ENCODE data around the gene CHST1.

The CHST1 gene

DNA sequence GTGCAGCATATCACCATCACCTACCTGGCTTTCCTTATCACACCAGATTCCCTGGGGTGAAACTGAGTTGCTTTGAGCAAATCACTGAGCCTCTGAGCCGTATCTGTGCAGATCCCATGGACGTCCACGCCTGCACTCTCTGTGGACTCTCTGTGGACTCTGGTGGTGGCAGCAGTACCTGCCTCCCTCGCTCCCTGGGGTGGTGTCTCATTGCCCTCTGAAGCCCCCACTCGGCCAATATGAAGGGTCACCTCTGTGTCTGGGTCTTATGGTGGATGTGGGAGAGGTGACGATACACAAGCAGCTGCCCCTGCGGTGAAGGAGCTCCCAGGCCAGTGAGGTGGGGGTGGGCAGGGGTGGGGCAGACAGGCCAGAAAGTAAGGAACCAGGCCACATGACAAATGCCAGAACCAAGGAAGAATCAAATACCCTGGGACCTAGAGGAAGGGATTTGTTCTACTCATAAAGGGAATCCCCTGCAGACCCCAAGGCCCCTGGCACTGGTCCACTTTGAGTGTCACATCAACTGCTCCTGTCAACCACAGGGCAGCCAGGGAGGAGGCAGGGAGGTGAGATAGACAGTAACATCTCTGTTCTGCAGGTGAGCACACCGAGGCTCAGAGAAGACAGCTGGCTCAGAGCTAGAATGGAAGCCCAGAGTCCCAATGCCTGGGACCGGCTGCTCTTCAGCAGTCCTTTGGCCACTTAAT is 9.2 kb upstream of the CHST1 start:
- DNase-seq (ENCODE audit: low read depth in 2 of 2) = no peak

DNA sequence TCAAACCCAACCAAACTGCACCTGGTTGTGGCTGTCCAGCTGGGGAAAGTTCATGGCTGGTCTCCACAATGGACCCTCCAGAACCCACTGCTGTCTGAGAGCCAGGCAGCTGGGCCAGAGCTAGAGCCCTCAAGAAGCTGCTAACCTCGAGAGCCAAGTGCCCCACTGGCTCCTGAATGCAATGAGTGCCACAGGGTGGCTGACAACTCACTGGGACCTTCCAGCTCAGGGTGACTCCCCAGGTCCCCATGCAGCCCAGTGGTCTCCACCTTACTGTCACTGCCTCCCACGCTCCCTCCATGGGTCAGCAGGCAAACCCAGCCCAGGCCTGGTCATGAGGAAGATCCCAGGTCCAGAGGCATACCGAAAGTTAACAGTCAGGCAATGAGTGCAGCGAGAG is 8.0 kb upstream of the CHST1 start:
- DNase-seq (ENCODE audit: low read depth in 2 of 2) = no peak

DNA sequence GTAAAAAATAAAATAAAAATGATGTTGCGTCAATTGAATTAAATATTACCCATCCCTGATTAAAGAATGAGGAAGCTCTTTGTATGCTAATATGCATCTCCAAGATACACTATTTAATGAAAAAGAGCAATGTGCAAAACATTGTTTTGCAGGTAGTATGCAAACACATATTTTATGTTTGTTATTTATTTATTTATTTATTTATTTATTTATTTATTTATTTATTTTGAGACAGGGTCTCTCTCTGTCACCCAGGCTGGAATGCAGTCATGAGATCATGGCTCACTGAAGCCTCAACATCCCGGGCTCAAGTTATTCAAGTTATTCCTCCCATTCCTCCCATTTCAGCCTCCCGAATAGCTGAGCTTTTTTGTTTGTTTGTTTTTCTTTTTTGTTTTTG is 7.2 kb upstream of the CHST1 start:
- DNase-seq (ENCODE audit: low read depth in 2 of 2) = no peak

DNA sequence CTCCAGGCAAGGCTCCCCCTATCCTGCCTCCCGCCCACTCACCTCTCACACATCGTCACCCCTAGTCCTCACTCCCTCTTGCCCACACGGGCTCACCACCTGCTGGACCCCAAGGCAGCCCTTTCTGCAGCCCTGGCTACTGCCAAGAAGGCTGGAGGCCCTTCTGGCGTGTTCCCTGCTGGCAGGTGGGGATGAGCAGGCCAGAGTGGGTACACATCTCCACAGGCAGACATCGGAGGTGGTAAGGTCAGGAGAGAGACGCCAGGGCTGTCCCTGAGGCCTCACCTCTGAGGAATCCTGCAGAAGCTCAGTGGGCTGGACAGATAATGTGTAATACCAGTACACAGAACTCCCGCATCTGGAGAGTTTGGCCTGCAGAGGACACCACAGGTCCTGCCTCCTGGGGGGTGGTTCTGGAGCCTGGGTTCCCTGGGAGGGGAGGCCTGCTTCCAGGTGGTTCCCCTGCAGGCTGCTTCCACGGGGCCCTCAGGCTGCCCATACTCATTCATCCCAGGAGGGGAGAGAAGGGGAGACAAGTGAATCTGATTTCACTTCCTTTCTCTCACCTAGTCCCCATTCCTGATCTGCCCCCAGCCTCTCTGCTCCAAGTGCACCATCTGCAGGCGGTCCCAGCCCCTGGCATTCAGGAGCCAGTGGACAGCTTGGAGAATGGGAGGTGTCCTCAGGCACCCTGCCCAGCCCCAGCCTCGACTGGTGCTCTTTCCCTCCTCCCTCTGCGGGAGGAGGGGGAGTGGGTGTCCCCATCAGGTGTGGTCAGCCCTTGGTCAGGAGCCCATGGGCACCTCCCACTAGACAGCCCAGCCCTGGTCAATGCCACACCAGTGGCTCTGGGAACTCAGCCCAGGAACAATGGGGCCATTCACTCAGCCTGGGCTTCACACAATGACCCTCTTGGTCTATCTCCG is 6.1 kb upstream of the CHST1 start:
- no peak for DNase-seq (ENCODE audit: low read depth in 2 of 2)

DNA sequence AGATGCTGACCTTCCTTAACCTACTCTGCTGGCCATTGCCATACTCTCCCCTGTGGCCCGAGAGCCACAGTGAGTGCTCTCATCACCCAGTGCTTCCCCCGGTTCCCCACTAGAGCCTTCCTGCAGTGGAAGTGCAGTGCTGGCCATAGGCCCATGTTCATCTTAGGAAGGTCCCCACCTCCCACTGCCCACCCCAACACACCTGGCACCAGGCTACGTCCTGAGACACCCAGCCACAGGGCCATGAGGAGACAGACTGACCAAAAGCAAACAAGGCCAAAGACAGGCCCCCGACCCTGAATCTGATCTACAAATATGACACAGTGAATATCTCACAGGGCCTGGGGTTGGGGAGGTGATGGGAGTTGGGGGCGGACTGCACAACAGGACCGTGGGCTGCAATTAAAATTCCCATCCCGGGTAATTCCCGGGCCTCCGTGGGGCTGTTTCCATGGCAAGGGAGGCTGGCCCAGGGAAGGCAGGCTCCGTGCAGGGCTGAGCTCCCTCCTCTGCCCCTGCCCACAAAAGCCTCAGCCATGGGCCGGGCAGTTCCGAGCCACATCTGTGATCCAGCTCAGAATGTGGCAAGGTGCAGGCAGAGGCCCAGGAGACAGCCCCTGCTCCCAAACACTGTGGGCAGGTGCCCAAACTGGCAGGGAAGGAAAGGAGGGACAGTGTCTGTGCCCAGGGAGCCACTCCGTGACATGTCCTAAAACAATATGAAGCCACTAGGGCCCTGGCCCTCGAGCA is 5.1 kb upstream of the CHST1 start:
- DNase-seq (ENCODE audit: low read depth in 2 of 2) = no peak

DNA sequence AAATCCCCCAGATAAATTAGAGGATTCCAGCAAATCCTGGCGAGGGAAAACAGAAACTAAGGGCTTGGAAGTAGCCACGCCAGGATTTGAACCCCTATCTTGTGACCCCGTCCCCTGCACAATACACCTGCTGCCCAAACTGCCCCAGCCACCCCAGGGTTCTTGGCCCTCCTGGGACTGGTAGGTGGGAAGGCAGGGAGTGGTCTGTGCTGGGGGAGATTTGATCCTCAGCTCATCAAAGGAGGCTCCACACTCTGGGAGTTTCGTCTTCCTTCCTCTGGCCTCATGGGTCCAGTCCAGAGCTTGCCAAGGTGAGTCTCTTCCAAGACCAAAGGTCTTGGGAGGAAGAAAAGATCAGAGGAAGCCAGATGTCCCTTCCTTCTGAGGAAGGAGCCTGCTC is 4.5 kb upstream of the CHST1 start:
- no peak for DNase-seq (ENCODE audit: low read depth in 2 of 2)

DNA sequence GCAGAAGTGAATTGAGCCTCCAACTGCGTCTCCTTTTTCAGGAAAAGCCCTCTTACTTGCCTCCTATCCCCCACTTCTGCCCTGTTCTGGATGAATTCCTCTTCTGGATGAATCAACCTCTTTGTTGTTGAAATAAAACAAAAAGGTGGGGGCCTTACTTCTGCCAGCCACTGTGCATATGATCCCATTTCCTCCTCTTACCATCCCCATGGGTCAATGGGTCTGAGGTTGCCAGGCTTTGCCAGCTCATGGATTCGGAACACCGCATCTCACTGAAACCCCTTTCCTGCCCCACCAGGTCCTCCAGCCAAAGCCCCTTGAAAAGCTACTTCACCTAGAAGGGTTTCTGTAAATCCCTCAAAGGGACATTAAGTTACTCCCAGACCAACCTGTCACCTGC is 3.7 kb upstream of the CHST1 start:
- no peak for DNase-seq (ENCODE audit: low read depth in 2 of 2)

DNA sequence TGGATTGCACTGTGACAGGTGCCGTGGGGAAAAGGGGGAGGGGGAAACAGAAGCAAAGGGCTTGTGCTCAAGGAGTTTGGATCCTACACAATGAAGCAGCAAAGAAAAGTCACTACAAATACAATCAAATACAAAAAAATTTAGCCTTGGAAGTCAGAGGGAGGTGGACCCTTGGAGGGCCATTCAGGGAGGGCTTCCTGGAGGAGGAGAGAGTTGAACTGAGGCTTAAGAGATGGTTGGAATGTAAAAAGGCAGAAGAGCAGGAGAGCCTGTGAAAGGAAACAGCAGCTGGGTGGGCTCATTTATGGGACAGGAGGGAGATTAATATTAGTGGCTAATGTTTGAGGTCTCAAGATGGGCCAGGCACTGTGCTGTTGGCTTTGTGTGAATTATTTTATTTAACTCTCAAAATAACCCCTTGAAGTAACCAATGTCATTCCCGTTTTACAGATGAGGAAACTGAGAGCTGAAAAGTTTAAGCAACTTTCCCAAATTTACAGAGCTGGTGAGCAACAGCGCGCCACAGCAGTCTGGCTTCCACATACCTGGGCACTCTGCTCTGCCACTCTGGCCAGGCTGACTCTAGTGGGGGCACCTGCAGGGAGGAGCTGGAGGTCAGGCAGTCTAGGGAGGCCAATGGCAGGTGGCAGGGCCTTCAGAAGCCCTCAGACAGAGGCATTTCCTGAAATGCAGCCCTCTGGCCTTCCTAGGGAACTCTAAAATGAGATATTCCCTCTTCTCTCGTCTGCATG is 2.7 kb upstream of the CHST1 start:
- no peak for DNase-seq (ENCODE audit: low read depth in 2 of 2)

DNA sequence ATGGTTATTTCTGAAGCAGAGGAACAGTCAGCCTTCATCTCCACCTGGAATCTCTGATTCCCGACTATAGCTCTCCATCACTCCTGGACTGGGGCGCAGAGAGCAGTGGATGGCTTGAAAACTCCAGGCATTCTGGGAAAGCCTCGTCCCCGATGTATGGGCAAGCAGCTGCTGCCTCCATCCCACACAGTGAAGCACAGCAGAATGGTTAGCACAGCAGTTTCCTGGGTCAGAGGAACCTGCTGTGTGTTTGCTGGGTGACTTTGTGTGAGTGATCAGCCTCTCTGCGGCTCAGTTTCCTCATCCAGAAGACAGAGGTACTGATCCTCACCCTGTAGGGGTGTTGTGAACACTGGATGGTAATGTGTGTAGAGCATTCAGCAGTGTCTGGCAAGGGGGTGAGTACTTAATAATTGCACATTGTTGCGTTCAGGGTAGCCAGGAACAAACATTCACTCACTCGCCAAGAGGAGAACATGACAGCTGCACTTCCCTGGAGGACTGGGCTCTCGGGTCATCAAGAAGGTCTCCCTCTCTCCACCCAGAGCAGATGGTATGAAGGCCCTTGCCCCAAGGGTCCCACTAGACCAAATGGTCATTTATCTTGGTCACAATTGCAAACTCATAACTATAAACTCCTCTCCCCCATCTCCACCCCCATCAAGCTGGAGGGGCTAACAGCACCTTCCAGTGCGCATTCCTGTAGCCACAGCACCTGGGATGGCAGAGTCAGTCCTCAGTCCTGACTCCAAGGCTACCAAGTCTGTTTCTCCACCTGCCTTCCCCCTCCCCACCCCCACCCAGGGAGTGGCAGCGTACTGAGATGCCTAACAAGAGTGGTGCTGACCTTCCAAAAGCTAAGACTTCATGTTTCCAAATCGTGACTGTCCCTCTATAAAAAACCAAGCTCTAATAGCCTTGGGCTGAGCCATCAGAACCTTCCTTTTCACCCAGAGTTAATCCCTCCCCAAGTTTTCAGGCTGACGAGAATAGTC is 1.5 kb upstream of the CHST1 start:
- no peak for DNase-seq (ENCODE audit: low read depth in 2 of 2)

DNA sequence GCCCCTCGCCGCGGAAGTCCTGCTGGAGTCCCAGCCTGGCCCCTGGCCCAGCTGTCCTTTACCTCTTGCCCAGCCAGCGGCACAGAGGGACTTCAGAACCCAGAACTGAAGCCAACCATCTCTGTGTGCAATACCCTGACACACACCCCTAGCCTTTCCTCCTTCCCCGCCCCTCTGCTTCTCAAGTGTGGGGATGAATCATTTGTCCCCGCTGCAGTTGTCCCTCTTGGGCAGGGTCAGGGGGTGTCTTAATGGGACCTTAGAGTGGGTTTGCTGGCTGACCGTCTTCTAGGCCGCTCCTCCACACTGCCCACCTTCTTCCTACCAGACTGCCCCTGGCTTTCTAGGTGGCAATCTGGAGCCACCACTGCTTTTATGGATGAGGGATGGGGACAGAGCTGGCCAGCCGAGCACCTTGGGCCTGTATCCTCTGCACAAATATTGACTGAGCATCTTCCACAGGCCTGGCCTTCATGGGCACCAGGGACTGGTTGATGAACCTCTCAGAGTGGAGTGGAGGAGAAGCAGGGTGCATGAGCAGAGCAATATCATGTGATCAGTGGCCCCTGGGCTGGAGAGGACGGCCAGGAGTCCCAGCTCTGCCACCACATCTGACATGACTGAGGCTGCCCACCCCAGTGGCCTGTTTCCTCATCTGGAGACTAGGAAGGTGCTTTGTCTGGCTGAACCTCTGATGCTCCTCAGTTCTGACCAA is 668 bp upstream of the CHST1 start:
- no peak for DNase-seq (ENCODE audit: low read depth in 2 of 2)

DNA sequence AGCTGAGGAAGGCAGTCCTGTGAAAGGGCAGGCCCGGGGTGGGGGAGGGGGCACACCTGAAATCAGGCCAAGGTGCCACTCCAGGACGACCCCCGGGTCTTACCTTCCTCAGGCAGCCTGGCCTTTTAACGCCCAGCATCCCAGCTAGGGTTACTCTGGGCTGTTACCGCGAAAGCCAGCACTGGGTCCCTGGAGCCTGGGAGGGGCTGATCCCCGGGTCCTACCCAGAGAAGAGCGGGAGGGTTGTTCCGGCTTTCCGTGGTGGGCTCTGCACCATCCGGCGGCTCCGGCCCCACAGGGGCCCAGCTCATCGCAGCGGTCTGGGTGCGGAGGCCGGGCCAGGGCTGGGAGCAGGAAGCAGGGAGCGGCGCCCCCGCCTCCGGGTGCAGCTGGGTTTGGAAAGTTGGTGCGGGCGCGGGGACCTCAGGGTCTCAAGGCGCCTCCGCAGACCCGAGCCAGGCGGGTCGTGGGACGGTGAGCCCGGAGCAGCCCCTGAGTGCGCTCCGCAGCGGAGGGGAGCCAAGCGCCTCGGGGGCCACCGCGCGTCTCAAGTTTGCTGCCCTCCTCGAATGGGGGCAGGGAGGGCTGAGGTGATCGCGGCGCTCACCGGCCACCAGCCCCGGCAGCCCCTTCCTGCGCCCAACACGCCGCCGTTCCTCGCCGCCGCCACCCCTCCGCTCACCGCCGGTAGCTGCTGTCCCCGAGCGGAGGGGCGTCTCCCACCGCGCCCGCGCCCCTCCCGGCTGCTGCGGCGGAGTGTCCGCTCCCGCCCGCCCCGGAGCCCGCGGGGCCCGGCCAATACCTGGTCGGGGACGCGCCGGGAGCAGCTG is 831 bp downstream of the CHST1 start:
- no peak for DNase-seq (ENCODE audit: low read depth in 2 of 2)

DNA sequence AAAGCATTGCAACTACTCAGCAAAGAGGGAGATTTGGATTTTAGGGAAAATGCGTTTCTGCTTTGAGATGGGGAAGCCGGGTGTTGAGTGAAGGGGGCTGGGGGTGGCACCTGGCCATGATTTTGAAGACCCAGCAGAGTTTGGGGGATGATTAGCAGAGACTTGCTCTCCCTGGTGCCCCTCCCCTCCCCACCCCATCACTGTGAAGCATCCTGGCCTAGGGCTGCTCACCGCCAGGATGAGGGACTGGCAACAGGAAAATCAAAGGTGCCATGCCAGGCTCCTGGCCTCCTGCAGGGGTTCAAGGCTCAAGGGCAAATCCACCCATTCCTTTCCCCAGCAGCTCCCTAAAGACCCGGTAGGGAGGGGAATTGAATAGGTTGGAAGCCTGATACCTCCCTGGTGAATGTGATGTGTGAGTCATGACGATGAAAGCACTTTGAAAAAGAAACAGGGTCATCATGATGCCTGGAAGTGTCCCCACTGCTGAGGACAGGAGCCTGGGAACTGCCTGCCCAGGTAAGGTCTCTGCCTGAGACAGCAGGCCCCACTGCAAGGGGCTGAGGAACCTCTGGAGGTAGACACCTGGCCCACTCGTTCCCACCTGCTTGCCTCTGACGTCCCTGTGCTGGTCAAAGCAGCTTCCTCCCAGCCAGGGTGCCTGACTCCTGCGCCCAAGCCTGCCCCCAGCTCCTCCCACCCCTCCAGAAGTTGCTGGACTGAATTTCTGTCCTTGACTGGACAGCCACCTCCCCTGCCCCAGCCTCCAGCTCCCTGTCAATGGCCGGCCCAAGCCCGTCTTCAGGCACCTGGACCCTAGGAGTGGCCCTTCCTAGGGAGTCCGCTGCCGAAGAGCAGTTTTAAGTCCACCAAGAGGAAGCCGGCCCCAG is 1.7 kb downstream of the CHST1 start:
- DNase-seq (ENCODE audit: low read depth in 2 of 2) = no peak

DNA sequence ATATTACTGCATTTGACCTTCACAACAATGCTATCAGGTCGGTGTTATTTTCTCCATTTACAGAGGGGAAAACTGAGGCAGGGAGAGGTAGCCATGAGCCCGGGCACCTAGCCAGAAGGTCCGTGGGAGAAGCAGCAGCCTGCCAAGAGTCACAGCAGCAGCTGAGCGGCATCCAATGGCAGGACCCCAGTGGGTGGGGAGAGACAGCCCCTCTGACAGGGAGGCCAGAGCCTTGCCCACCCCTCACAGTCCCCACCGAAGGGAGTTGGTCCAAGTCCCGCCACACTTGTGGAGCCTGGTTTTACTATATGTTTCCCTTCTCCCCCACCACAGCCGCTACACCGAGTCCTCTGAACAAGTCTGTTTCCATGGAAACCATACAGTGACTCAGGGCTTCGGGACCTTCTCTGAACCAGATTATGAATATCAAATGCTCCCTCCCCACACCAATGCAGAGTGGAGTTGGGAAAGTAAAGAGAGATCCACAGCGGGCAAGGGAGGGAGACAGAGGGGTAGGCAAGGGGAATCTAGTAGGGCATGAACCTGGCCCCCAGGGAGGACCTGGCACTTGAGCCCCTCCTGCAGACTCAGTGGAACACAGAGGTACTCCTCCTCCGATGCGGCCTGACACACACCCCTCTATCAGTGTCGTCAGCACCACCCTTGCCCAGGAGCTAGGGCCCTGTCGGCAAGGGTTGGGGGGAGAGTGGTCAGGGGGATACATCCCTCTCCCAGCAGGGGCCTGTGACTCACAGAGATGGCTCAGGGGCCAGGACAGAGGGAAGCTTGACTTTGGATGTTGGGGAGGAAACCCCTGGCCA is 2.5 kb downstream of the CHST1 start:
- DNase-seq (ENCODE audit: low read depth in 2 of 2) = no peak

DNA sequence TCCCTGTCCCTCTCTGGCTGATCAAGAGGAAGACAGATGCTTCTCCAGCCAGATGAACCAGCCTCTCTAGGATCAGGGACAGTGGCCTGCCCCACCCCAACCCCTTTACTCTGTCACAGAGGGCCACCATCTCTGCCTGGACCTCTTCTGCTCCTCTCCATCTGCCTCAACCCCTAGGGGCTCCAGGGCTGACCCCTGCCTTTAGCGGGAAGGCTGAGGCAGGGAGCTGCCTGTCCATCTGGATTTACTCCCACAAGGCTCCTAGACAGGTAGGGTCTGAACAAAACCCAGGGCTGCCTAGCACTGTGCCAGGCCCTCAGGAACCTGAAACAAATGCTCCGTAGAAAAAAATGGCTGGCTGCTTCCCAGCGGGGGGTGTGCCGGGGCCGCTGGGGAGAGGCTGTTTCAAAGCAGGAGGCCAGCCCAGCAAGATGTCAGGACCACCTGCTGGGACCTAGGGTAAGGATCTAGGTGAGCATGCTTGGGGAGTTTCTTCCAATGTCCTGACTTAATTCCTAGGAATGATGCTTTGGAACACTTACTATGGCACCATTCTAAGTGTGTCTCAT is 3.2 kb downstream of the CHST1 start:
- DNase-seq (ENCODE audit: low read depth in 2 of 2) = no peak

DNA sequence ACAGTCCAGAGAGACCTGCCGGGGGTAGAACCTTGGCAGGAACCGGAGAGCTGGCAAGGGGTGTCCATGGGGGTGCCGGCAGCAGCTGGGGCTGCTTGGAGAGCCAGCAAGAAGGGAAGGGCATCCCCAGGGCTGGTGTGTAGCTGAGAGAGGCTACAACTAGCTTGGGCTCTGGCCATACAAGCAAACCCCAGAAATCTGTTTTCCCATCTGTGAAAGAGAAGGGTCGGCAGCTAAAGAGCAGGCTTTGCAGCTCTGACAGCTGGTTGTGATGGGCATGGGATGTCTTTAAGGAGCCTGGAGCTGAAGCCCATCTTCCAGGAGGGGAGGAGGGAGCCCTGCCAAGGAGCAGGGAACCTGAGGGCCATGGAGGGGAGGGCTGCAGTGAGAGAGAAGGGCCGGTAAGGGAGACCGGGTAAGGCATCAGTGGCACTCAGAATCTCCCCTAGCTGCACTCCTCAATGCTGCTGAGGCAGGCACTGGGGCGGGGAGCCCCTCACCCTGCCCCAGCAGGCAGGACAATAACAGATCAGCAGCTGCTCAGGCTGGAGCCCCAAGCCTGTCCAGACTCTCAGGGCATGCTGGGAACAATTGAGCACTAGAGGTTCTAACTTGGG is 3.9 kb downstream of the CHST1 start:
- DNase-seq (ENCODE audit: low read depth in 2 of 2) = no peak

DNA sequence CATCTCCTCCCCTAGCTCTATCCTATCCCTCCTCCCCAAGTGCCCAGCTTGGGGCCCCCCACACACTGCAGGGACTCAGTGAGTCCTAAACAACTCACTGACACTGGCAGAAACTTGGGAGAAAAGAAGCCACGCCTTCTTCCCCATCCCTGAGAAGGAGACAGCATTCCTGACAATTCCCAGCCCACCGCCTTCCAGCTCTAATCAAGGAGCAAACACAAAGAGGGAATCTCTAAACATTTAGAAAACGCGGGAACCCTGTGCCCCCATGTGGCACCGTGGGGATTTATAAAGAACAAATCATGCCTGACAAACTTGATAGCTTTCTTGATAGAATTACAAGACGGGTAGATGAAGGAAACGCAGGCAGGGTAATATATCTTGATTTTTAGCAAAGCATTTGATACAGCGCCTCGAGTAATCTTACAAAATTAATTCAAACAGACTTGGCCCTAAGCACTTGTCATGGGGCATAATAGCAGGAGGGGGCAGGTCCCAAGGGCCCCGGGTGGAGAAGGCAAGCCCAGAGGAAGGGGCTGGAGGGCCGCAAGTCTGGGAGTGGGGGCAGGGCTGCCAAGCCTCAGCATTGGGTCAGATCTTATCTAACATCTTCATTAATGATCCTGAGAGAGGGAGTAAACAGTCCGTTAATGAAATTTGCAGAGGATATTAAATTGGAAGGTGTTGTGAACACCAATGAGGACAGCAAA is 4.5 kb downstream of the CHST1 start:
- DNase-seq (ENCODE audit: low read depth in 2 of 2) = no peak
